ENCODE results near the gene NRP1.
"Not testable (repeated sequence)": the region's sequence is repeated elsewhere in the genome, so short reads cannot be mapped to it uniquely, and the experiment has no call there.

The NRP1 gene

GRCh38 chr10:33321516-33321915 is 13.0 kb downstream of the NRP1 start:
- DNase-seq (ENCODE audit: low read depth in 2 of 2): no peak

GRCh38 chr10:33320288-33320687 is 14.2 kb downstream of the NRP1 start:
- DNase-seq (ENCODE audit: low read depth in 2 of 2): no peak

GRCh38 chr10:33315891-33316290 is 18.6 kb downstream of the NRP1 start:
- DNase-seq (ENCODE audit: low read depth in 2 of 2): no peak

GRCh38 chr10:33314811-33315561 is 19.5 kb downstream of the NRP1 start:
- DNase-seq (ENCODE audit: low read depth in 2 of 2): no peak

- DNase-seq (ENCODE audit: low read depth in 2 of 2): no peak
Observed at GRCh38 chr10:33311640-33312039, 22.8 kb downstream of the NRP1 start.

- no peak for DNase-seq (ENCODE audit: low read depth in 2 of 2)
Observed at GRCh38 chr10:33310853-33311252, 23.6 kb downstream of the NRP1 start.

- no peak for DNase-seq (ENCODE audit: low read depth in 2 of 2)
Observed at GRCh38 chr10:33309406-33309805, 25.1 kb downstream of the NRP1 start.

GRCh38 chr10:33307835-33308234 is 26.6 kb downstream of the NRP1 start:
- DNase-seq (ENCODE audit: low read depth in 2 of 2): no peak

- DNase-seq (ENCODE audit: low read depth in 2 of 2): no peak
Observed at GRCh38 chr10:33306701-33307519, 27.6 kb downstream of the NRP1 start.

- DNase-seq (ENCODE audit: low read depth in 2 of 2): no peak
Observed at GRCh38 chr10:33306126-33306525, 28.3 kb downstream of the NRP1 start.

GRCh38 chr10:33304423-33305225 is 29.8 kb downstream of the NRP1 start:
- no peak for DNase-seq (ENCODE audit: low read depth in 2 of 2)

GRCh38 chr10:33303988-33304387 is 30.5 kb downstream of the NRP1 start:
- no peak for DNase-seq (ENCODE audit: low read depth in 2 of 2)

GRCh38 chr10:33302208-33302829 is 32.1 kb downstream of the NRP1 start:
- DNase-seq (ENCODE audit: low read depth in 2 of 2): no peak

- no peak for DNase-seq (ENCODE audit: low read depth in 2 of 2)
Observed at GRCh38 chr10:33301097-33301789, 33.2 kb downstream of the NRP1 start.

GRCh38 chr10:33300544-33300943 is 33.9 kb downstream of the NRP1 start:
- DNase-seq (ENCODE audit: low read depth in 2 of 2): not testable (repeated sequence)

GRCh38 chr10:33298893-33299292 is 35.6 kb downstream of the NRP1 start:
- no peak for DNase-seq (ENCODE audit: low read depth in 2 of 2)

- DNase-seq (ENCODE audit: low read depth in 2 of 2): no peak
Observed at GRCh38 chr10:33298110-33298509, 36.4 kb downstream of the NRP1 start.

GRCh38 chr10:33295851-33296250 is 38.6 kb downstream of the NRP1 start:
- DNase-seq (ENCODE audit: low read depth in 2 of 2): no peak

- DNase-seq (ENCODE audit: low read depth in 2 of 2): no peak
Observed at GRCh38 chr10:33293531-33294170, 40.8 kb downstream of the NRP1 start.

GRCh38 chr10:33293076-33293475 is 41.4 kb downstream of the NRP1 start:
- DNase-seq (ENCODE audit: low read depth in 2 of 2): no peak
